Choroid plexus epithelial cell (primary cell): ENCODE data around the gene BSPRY.
A peak's percentile ranks its signal among the peaks of the same experiment; 100 is the strongest.

ENCODE experiments used
- DNase-seq: peaks from one replicate; pipeline ENCODE4 v3.0.0-alpha.2; 2010; ENCODE audit warnings: low read depth
- H3K4me3 ChIP-seq: 2 replicates; pipeline ENCODE4 v1.5.1; 2011; ENCODE audit warnings: low read depth, mild to moderate bottlenecking, control low read depth, low read length, moderate library complexity
- TF ChIP-seq, protein P1 (sequence below): conservative IDR thresholded peaks from 2 replicates; pipeline ENCODE4 v1.5.1; 2011; ENCODE audit warnings: low read depth, mild to moderate bottlenecking, control low read depth, inconsistent platforms, low read length, moderate library complexity

The BSPRY gene

GRCh38 chr9:113349066-113349444 is 286 bp upstream of the BSPRY start:
- DNase-seq, result no peak
- no peak overlapping the region for H3K4me3 ChIP-seq
- TF ChIP-seq, protein P1, sequence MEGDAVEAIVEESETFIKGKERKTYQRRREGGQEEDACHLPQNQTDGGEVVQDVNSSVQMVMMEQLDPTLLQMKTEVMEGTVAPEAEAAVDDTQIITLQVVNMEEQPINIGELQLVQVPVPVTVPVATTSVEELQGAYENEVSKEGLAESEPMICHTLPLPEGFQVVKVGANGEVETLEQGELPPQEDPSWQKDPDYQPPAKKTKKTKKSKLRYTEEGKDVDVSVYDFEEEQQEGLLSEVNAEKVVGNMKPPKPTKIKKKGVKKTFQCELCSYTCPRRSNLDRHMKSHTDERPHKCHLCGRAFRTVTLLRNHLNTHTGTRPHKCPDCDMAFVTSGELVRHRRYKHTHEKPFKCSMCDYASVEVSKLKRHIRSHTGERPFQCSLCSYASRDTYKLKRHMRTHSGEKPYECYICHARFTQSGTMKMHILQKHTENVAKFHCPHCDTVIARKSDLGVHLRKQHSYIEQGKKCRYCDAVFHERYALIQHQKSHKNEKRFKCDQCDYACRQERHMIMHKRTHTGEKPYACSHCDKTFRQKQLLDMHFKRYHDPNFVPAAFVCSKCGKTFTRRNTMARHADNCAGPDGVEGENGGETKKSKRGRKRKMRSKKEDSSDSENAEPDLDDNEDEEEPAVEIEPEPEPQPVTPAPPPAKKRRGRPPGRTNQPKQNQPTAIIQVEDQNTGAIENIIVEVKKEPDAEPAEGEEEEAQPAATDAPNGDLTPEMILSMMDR, result no peak

GRCh38 chr9:113350107-113350661 is 843 bp downstream of the BSPRY start:
- TF ChIP-seq, protein P1, result no peak
- DNase-seq, result no peak
- H3K4me3 ChIP-seq, result no peak overlapping the region

DNA sequence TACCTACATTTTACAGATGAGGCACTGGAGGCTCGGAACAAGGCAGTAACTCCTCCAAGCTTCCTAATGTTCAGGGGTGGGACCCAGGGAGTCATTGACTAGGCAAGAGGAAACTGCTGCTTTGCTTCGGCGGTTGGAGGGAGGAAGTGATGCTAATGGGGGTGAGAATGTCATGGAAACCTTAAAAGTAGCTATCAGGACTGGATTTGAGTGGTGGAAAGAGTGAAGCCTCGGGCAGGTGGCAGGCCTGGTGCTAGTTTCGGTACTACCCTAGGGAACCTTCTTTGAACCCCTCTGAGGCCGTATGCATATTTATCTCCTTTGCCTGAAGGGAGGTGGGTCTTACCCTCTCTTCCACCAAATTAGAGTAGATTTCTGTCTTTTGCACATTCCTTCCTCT is 1.6 kb downstream of the BSPRY start:
- DNase-seq, result no peak
- no peak overlapping the region for H3K4me3 ChIP-seq
- TF ChIP-seq, protein P1, result no peak

GRCh38 chr9:113352006-113352405 is 2.7 kb downstream of the BSPRY start:
- TF ChIP-seq, protein P1, result no peak
- no peak overlapping the region for H3K4me3 ChIP-seq
- peak; percentile 29 for DNase-seq

DNA sequence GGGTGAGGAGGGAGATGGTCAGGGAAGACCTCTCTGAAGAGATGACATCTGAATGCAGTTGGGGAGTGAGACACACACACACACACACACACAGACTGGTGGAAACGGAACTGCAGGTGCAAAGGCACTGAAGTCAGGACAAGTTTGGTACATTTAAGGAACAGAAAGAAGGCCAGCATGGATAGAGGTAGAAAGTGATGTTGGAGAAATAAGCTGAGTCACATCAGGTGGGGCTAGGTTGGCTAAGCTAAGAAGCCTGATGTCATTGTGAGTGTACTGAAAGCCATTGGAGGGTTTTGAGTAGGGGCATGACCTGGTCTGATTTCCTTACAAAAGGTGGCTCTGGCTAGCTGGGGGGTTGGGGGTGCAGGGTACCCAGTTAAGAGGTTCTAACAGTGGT is 3.1 kb downstream of the BSPRY start:
- H3K4me3 ChIP-seq, result no peak overlapping the region
- TF ChIP-seq, protein P1, result no peak
- no peak for DNase-seq

GRCh38 chr9:113355040-113355596 is 5.8 kb downstream of the BSPRY start:
- TF ChIP-seq, protein P1, result peak; percentile 56
- no peak overlapping the region for H3K4me3 ChIP-seq
- peak; percentile 55 for DNase-seq

DNA sequence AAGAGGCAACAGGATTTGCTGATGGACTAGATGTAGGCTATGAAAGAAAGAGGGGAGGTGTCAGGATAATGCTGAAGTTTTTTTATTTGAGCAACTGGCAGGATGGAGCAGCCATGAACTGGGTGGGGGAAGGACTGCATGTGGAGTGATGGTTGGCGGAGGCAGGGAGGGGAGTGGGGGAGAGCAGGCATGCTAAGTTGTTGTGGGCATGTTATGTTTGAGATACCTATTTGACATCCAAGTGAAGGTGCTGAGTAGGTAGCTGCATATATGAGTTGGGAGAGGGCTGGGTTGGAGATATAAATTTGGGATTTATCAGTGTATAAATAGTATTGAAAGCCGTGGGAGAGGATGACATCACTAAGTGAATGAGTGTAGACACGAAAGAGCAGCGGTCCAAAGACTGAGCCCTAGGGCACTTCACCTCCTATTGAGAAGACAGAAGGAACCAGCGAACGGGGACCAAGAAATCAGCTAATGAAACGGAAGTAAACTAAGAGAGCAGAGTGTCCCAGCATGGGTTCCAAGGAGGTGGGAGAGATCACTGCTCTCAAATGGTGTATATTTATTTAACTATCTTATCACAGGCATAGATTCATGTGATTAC is 7.4 kb downstream of the BSPRY start:
- DNase-seq, result no peak
- no peak overlapping the region for H3K4me3 ChIP-seq
- TF ChIP-seq, protein P1, result no peak
